Endothelial cell of umbilical vein (primary cell): ENCODE measurements around the gene SLC35A5.

ENCODE experiments used
- CTCF ChIP-seq, 2 donors: IDR thresholded peaks; 1 replicate in 1 of 2; 2 replicates in 1 of 2; pipeline ENCODE4 v1.5.1; 2011; ENCODE audit warnings: low read length in 2 of 2, mild to moderate bottlenecking in 2 of 2, moderate library complexity in 2 of 2, control low read depth in 1 of 2, inconsistent platforms in 1 of 2, low read depth in 1 of 2; ENCODE audit not compliant: insufficient read depth in 1 of 2; ENCODE audit errors: extremely low read depth in 1 of 2
- POLR2AphosphoS5 ChIP-seq: IDR thresholded peaks from 2 replicates; pipeline ENCODE4 v1.6.1; 2012; ENCODE audit warnings: low read depth, mild to moderate bottlenecking, control low read depth, low read length, moderate library complexity; ENCODE audit not compliant: insufficient read depth

GRCh38 chr3:112514527-112515128 lies 47.2 kb upstream of the SLC35A5 start:
- TF ChIP-seq CTCF (IDR thresholded peaks at IDR 0.05; ENCODE audit: extremely low read depth in 1 of 2, insufficient read depth in 1 of 2, low read depth in 1 of 2, low read length in 2 of 2) (no peak), POLR2AphosphoS5 (no peak)
